ENCODE measurements around the gene NUP155. TPM values are rescaled to one million over a fixed set of nuclear protein-coding genes. Genes with fewer than 3 reads are reported as not detected.

The NUP155 gene
- total RNA-seq, 2 experiments from 2014 or later = 21.6 to 26.0 TPM

DNA sequence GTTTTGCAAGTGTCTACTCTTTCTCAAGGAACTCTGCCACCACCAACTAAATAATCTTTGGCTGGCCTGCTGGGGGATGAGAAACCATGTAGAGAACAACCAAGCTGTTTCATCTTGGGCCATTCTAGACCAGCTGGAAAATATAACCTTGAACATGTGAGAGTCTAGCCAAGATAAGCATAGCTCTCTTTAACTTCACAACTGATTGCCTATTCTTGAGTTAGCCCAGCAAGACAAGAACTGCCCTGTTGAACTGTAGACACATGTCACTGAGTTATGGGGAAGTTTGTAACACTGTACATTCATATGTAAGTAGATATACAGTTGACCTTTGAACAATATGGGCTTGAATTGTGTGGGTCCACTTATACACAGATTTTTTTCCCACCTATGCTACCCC is 44.4 kb downstream of the NUP155 start:
- H3K27me3 Mint-ChIP-seq = no peaks in the 10 kb centered on the region
- H3K27me3 ChIP-seq (ENCODE audit: control insufficient read depth in 1 of 2, insufficient read depth in 2 of 2, low read length in 2 of 2) = no peaks in the 10 kb centered on the region
- H3K36me3 ChIP-seq (ENCODE audit: insufficient read depth, low read length) = peaks cover 76% of the 10 kb centered on the region
- POLR2A ChIA-PET = no interaction called here
- H3K27ac Mint-ChIP-seq = no peak overlapping the region
- TF ChIP-seq, protein P1, sequence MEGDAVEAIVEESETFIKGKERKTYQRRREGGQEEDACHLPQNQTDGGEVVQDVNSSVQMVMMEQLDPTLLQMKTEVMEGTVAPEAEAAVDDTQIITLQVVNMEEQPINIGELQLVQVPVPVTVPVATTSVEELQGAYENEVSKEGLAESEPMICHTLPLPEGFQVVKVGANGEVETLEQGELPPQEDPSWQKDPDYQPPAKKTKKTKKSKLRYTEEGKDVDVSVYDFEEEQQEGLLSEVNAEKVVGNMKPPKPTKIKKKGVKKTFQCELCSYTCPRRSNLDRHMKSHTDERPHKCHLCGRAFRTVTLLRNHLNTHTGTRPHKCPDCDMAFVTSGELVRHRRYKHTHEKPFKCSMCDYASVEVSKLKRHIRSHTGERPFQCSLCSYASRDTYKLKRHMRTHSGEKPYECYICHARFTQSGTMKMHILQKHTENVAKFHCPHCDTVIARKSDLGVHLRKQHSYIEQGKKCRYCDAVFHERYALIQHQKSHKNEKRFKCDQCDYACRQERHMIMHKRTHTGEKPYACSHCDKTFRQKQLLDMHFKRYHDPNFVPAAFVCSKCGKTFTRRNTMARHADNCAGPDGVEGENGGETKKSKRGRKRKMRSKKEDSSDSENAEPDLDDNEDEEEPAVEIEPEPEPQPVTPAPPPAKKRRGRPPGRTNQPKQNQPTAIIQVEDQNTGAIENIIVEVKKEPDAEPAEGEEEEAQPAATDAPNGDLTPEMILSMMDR (IDR thresholded peaks at IDR 0.05) = no peak
- no peak overlapping the region for H3K4me3 ChIP-seq (ENCODE audit: low read length)
- DNase-seq = no peak
- peaks cover 94% of the 10 kb centered on the region for H3K36me3 Mint-ChIP-seq (ENCODE audit: low read depth)
- H3K4me1 ChIP-seq (ENCODE audit: insufficient read depth, low read length) = no peaks in the 10 kb centered on the region
- H3K4me3 Mint-ChIP-seq = no peak overlapping the region
- H3K9me3 Mint-ChIP-seq = no peaks in the 10 kb centered on the region
- CTCF ChIA-PET = no interaction called here
- no peaks in the 10 kb centered on the region for H3K9me3 ChIP-seq (ENCODE audit: control insufficient read depth in 1 of 2, insufficient read depth in 1 of 2, low read length in 2 of 2)
- no peak for ATAC-seq (ENCODE audit: poor library complexity)
- H3K4me1 Mint-ChIP-seq (ENCODE audit: low read depth) = no peaks in the 10 kb centered on the region
- intact Hi-C loops (cut with DNase I, micrococcal nuclease) = loop anchor here in 1 of 2 experiments (10.0 kb wide), 1 partner anchor 302 kb away; no protein-coding TSS in a partner anchor
- H3K27ac ChIP-seq (ENCODE audit: low read depth in 1 of 2, low read length in 2 of 2) = no peak overlapping the region

DNA sequence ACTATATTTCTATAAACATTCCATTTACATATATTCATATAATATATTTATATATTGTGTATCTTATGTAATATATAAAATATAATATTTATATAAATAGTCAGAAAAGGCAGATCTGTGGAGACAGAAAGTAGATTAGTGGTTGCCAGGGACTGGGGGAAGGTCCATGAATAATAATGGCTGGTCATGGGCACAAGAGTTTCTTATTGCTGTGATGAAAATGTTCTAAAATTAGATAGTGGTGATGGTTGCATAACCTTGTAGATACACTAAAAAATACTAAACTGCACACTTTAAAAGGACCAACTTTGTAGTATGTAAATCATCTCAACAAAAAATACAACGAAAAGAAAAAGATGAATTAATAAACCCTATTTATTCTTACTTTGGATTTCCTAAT is 47.3 kb downstream of the NUP155 start:
- intact Hi-C loops (cut with DNase I, micrococcal nuclease) = loop anchor here in 1 of 2 experiments (10.0 kb wide), 1 partner anchor 299 kb away; no protein-coding TSS in a partner anchor

DNA sequence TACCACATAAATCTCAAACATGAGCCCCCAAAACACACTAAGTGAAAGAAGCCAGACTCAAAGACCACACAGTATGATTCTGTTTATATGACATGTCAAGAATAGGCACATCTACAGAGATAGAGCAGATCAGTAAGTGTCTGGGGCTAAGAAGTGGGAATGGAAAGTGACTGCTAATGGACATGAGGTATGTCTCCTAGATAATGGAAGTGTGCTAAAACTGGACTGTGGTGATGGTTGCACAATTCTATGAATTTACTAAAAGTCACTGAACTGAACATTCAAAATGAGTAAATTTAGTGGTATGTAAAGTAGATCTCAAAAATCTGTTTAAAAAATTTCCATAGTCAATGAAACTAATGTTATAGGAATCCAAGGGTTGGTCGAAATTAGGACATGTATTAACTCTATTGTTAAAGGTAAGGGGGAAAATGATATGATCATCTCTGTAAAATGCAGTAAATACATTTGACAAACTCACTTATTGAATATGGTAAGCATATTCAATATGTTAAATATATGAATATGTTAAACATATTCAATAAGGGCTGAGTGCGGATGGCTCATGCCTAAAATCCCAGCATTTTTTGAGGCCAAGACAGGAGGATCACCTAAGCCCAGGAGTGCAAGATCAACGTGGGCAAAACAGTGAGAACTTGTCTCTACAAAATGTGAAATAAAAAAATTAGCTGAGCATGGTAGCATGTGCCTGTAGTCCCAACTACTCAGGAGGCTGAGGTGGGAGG is 51.7 kb downstream of the NUP155 start:
- intact Hi-C loops (cut with DNase I, micrococcal nuclease) = no loop called here
- TF ChIP-seq, protein P1 (IDR thresholded peaks at IDR 0.05) = no peak
- H3K36me3 Mint-ChIP-seq (ENCODE audit: low read depth) = peaks cover 86% of the 10 kb centered on the region
- ATAC-seq (ENCODE audit: poor library complexity) (no peak), DNase-seq (no peak)
- no peaks in the 10 kb centered on the region for H3K27me3 Mint-ChIP-seq
- ChIA-PET POLR2A (no interaction called here), CTCF (no interaction called here)
- Histone ChIP-seq H3K27me3 (ENCODE audit: control insufficient read depth in 1 of 2, insufficient read depth in 2 of 2, low read length in 2 of 2) (no peaks in the 10 kb centered on the region), H3K27ac (ENCODE audit: low read depth in 1 of 2, low read length in 2 of 2) (no peak overlapping the region), H3K9me3 (ENCODE audit: control insufficient read depth in 1 of 2, insufficient read depth in 1 of 2, low read length in 2 of 2) (no peaks in the 10 kb centered on the region), H3K4me1 (ENCODE audit: insufficient read depth, low read length) (no peaks in the 10 kb centered on the region), H3K36me3 (ENCODE audit: insufficient read depth, low read length) (peaks cover 64% of the 10 kb centered on the region), H3K4me3 (ENCODE audit: low read length) (no peak overlapping the region)
- no peak overlapping the region for H3K27ac Mint-ChIP-seq
- no peaks in the 10 kb centered on the region for H3K4me1 Mint-ChIP-seq (ENCODE audit: low read depth)
- H3K9me3 Mint-ChIP-seq = no peaks in the 10 kb centered on the region
- H3K4me3 Mint-ChIP-seq = no peak overlapping the region

More for the DNA sequence above, 47.3 kb downstream of the NUP155 start:
- no peaks in the 10 kb centered on the region for H3K27me3 ChIP-seq (ENCODE audit: control insufficient read depth in 1 of 2, insufficient read depth in 2 of 2, low read length in 2 of 2)
- peaks cover 92% of the 10 kb centered on the region for H3K36me3 Mint-ChIP-seq (ENCODE audit: low read depth)
- H3K4me3 Mint-ChIP-seq = no peak overlapping the region
- H3K9me3 Mint-ChIP-seq = no peaks in the 10 kb centered on the region
- H3K27me3 Mint-ChIP-seq = no peaks in the 10 kb centered on the region
- H3K4me1 Mint-ChIP-seq (ENCODE audit: low read depth) = no peaks in the 10 kb centered on the region
- peaks cover 75% of the 10 kb centered on the region for H3K36me3 ChIP-seq (ENCODE audit: insufficient read depth, low read length)
- H3K27ac Mint-ChIP-seq = no peak overlapping the region
- no peak overlapping the region for H3K4me3 ChIP-seq (ENCODE audit: low read length)
- ATAC-seq (ENCODE audit: poor library complexity) = no peak
- H3K27ac ChIP-seq (ENCODE audit: low read depth in 1 of 2, low read length in 2 of 2) = no peak overlapping the region
- TF ChIP-seq, protein P1 (IDR thresholded peaks at IDR 0.05) = no peak
- H3K9me3 ChIP-seq (ENCODE audit: control insufficient read depth in 1 of 2, insufficient read depth in 1 of 2, low read length in 2 of 2) = no peaks in the 10 kb centered on the region
- no peaks in the 10 kb centered on the region for H3K4me1 ChIP-seq (ENCODE audit: insufficient read depth, low read length)
- no peak for DNase-seq
- ChIA-PET POLR2A (no interaction called here), CTCF (no interaction called here)

All from CD4-positive, alpha-beta T cell (primary cell).